Measurements from ENCODE around the gene MB21D2.

MB21D2 gene

DNA sequence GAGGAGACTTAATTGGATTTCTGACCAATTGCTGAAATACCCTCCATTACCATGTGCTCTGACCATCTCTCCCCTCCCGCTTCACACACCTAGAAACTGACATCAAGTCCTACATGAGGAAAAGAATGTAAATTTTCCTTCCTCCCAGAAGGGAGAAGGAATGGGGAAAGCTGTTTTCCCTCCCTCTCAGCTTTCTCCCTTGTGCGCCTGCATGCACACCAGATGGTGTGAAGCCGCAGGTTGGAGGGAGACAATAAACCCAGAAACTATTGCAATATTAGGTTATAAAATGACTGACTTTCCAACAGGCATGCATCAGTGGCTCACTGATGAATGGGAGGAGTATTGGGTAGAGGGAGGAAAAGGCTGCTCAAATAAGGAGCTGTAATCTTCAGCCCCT, 50.9 kb downstream of the MB21D2 start:
- H3K4me3 ChIP-seq (replicated peaks; ENCODE audit: insufficient read depth, low read length) = no peak overlapping the region
- DNase-seq (ENCODE audit: low read depth in 1 of 2, low spot score in 1 of 2) = no peak
- H3K27me3 ChIP-seq (ENCODE audit: insufficient read depth, poor library complexity, severe bottlenecking) = no peaks in the 10 kb centered on the region
- TF ChIP-seq SPI1 (IDR thresholded peaks at IDR 0.05; ENCODE audit: borderline replicate concordance, low read depth) (no peak), GABPA (IDR thresholded peaks at IDR 0.05; ENCODE audit: low read depth) (no peak), POLR2AphosphoS5 (IDR thresholded peaks at IDR 0.05; ENCODE audit: low read depth) (no peak)
- TF ChIP-seq, protein P1, sequence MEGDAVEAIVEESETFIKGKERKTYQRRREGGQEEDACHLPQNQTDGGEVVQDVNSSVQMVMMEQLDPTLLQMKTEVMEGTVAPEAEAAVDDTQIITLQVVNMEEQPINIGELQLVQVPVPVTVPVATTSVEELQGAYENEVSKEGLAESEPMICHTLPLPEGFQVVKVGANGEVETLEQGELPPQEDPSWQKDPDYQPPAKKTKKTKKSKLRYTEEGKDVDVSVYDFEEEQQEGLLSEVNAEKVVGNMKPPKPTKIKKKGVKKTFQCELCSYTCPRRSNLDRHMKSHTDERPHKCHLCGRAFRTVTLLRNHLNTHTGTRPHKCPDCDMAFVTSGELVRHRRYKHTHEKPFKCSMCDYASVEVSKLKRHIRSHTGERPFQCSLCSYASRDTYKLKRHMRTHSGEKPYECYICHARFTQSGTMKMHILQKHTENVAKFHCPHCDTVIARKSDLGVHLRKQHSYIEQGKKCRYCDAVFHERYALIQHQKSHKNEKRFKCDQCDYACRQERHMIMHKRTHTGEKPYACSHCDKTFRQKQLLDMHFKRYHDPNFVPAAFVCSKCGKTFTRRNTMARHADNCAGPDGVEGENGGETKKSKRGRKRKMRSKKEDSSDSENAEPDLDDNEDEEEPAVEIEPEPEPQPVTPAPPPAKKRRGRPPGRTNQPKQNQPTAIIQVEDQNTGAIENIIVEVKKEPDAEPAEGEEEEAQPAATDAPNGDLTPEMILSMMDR (IDR thresholded peaks at IDR 0.05; ENCODE audit: insufficient read depth, low read length) = no peak
- TF ChIP-seq, protein P2, sequence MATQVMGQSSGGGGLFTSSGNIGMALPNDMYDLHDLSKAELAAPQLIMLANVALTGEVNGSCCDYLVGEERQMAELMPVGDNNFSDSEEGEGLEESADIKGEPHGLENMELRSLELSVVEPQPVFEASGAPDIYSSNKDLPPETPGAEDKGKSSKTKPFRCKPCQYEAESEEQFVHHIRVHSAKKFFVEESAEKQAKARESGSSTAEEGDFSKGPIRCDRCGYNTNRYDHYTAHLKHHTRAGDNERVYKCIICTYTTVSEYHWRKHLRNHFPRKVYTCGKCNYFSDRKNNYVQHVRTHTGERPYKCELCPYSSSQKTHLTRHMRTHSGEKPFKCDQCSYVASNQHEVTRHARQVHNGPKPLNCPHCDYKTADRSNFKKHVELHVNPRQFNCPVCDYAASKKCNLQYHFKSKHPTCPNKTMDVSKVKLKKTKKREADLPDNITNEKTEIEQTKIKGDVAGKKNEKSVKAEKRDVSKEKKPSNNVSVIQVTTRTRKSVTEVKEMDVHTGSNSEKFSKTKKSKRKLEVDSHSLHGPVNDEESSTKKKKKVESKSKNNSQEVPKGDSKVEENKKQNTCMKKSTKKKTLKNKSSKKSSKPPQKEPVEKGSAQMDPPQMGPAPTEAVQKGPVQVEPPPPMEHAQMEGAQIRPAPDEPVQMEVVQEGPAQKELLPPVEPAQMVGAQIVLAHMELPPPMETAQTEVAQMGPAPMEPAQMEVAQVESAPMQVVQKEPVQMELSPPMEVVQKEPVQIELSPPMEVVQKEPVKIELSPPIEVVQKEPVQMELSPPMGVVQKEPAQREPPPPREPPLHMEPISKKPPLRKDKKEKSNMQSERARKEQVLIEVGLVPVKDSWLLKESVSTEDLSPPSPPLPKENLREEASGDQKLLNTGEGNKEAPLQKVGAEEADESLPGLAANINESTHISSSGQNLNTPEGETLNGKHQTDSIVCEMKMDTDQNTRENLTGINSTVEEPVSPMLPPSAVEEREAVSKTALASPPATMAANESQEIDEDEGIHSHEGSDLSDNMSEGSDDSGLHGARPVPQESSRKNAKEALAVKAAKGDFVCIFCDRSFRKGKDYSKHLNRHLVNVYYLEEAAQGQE (IDR thresholded peaks at IDR 0.05; ENCODE audit: insufficient replicate concordance, low read depth) = no peak
- H3K27ac ChIP-seq (replicated peaks) = no peak overlapping the region

DNA sequence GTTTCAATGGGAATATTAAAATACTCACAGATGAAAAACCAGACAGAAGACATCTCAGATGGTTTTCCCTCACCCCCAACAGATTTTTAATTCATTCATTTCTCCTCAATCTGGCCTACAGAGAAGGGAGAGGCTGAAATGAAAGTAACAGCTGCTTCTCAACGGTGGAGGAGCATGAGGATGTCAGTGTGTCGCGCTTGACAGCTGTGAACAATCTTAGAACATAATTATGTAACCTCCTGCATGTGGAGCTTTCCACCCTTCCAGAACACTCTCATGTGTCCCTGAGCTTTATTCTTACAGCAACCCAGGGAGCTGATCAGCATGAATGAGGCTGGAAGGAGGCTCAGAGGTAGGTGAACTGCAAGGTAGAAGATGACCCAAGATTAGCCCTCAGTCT, 52.7 kb downstream of the MB21D2 start:
- TF ChIP-seq GABPA (IDR thresholded peaks at IDR 0.05; ENCODE audit: low read depth) (no peak), POLR2AphosphoS5 (IDR thresholded peaks at IDR 0.05; ENCODE audit: low read depth) (no peak), SPI1 (IDR thresholded peaks at IDR 0.05; ENCODE audit: borderline replicate concordance, low read depth) (no peak)
- TF ChIP-seq, protein P1 (IDR thresholded peaks at IDR 0.05; ENCODE audit: insufficient read depth, low read length) = no peak
- TF ChIP-seq, protein P2 (IDR thresholded peaks at IDR 0.05; ENCODE audit: insufficient replicate concordance, low read depth) = no peak
- DNase-seq (ENCODE audit: low read depth in 1 of 2, low spot score in 1 of 2) = no peak
- Histone ChIP-seq H3K4me3 (replicated peaks; ENCODE audit: insufficient read depth, low read length) (no peak overlapping the region), H3K27ac (replicated peaks) (no peak overlapping the region), H3K27me3 (ENCODE audit: insufficient read depth, poor library complexity, severe bottlenecking) (no peaks in the 10 kb centered on the region)

DNA sequence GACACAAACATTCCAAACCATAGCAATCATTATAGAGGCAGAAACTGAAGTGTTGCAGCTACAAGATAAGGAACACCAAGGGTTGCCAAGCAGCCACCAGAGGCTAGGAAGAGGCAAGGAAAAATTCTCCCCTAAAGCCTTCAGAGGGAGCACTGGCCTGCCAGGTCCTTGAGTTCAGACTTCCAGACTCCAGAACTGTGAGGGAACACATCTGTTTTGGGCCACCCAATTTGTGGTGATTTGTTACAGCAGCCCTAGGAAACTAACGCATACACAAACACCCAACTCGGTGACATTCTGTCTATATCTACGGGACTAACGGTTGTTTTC, 54.6 kb downstream of the MB21D2 start:
- no peak for TF ChIP-seq SPI1 (IDR thresholded peaks at IDR 0.05; ENCODE audit: borderline replicate concordance, low read depth)
- TF ChIP-seq, protein P1 (IDR thresholded peaks at IDR 0.05; ENCODE audit: insufficient read depth, low read length) = no peak
- TF ChIP-seq POLR2AphosphoS5 (IDR thresholded peaks at IDR 0.05; ENCODE audit: low read depth) = no peak
- TF ChIP-seq, protein P2 (IDR thresholded peaks at IDR 0.05; ENCODE audit: insufficient replicate concordance, low read depth) = no peak
- TF ChIP-seq GABPA (IDR thresholded peaks at IDR 0.05; ENCODE audit: low read depth) = no peak
- H3K27ac ChIP-seq (replicated peaks) = no peak overlapping the region
- no peaks in the 10 kb centered on the region for H3K27me3 ChIP-seq (ENCODE audit: insufficient read depth, poor library complexity, severe bottlenecking)
- no peak overlapping the region for H3K4me3 ChIP-seq (replicated peaks; ENCODE audit: insufficient read depth, low read length)
- no peak for DNase-seq (ENCODE audit: low read depth in 1 of 2, low spot score in 1 of 2)
